Stomach smooth muscle (tissue), 2 donors: ENCODE results near the gene ZMIZ1.
"Not testable (repeated sequence)": the region's sequence is repeated elsewhere in the genome, so short reads cannot be mapped to it uniquely, and the experiment has no call there.

Source experiments
- H3K27ac ChIP-seq: one replicate; pipeline ENCODE4 v1.7.0; 2013; ENCODE audit warnings: mild to moderate bottlenecking, low read length, inconsistent platforms
- H3K27me3 ChIP-seq, 2 donors: one replicate each; pipeline ENCODE4 v1.7.0; 2013; ENCODE audit warnings: low read length in 2 of 2; ENCODE audit not compliant: insufficient read depth in 2 of 2, control insufficient read depth in 1 of 2
- H3K36me3 ChIP-seq, 2 donors: one replicate each; pipeline ENCODE4 v1.7.0; 2013; ENCODE audit warnings: low read length in 2 of 2; ENCODE audit not compliant: control insufficient read depth in 2 of 2, insufficient read depth in 2 of 2
- H3K4me1 ChIP-seq: one replicate; pipeline ENCODE4 v1.7.0; 2013; ENCODE audit warnings: low read length; ENCODE audit not compliant: control insufficient read depth, insufficient read depth
- H3K4me3 ChIP-seq, 2 donors: one replicate each; pipeline ENCODE4 v1.7.0; 2013; ENCODE audit warnings: low read length in 2 of 2
- H3K9ac ChIP-seq, 2 donors: one replicate each; pipeline ENCODE4 v1.7.0; 2013; ENCODE audit warnings: low read length in 2 of 2, mild to moderate bottlenecking in 1 of 2
- H3K9me3 ChIP-seq, 2 donors: one replicate each; pipeline ENCODE4 v1.7.0; 2013; ENCODE audit warnings: low read length in 2 of 2; ENCODE audit not compliant: control insufficient read depth in 2 of 2
- donor health status: healthy.
- donor health status: Pancreatic carcinoma.

Gene ZMIZ1

DNA sequence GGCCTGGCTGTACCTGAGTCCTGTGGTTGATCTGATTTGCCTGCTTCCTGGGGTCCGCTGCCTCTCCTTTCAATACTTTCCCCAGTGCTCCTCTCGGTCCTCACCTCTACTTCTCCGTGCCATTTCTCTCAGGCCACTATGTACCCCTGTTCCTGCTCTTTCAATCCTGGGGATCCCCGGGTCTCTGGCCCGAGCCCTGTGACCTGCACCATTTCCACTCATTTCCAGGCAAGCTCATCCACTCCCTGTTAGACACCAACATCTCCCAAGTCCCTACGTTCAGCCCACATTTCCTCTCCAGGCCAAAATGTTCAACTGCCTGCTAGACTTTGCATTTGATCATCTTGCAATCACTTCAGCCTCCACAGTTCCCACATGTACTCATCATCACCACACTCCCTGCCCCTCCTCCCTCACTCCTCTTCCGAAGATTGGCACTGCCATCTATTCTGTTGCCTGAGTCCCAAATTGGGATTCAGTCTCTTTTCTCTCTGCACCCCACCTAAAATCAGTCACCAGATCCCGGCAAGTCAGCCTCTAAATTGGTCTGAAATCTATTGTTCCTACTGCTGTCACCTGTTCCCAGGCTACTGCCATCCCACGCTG, 34.4 kb upstream of the ZMIZ1 start:
- Histone ChIP-seq H3K27ac (no peak overlapping the region), H3K4me3 (no peak overlapping the region), H3K9ac (no peak overlapping the region), H3K27me3 (no peaks in the 10 kb centered on the region), H3K9me3 (no peaks in the 10 kb centered on the region), H3K4me1 (no peaks in the 10 kb centered on the region), H3K36me3 (no peaks in the 10 kb centered on the region)

DNA sequence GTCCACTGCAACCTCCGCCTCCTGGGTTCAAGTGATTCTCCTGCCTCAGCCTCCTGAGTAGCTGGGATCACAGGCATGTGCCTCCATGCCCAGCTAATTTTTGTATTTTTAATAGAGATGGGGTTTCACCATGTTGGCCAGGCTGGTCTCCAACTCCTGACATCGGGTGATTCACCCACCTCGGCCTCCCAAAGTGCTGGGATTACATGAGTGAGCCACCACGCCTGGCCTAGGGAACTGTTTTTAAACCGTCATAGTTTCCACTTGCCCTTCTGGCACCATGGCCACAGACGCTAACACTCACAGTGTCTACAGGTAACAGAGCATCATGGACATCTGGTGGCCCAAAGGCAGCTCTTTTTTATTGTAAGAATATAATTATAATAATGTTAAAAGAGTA, 32.4 kb upstream of the ZMIZ1 start:
- H3K27me3 ChIP-seq, H3K9me3 ChIP-seq, H3K4me1 ChIP-seq, H3K9ac ChIP-seq, H3K4me3 ChIP-seq, H3K27ac ChIP-seq, H3K36me3 ChIP-seq: not testable (repeated sequence)

DNA sequence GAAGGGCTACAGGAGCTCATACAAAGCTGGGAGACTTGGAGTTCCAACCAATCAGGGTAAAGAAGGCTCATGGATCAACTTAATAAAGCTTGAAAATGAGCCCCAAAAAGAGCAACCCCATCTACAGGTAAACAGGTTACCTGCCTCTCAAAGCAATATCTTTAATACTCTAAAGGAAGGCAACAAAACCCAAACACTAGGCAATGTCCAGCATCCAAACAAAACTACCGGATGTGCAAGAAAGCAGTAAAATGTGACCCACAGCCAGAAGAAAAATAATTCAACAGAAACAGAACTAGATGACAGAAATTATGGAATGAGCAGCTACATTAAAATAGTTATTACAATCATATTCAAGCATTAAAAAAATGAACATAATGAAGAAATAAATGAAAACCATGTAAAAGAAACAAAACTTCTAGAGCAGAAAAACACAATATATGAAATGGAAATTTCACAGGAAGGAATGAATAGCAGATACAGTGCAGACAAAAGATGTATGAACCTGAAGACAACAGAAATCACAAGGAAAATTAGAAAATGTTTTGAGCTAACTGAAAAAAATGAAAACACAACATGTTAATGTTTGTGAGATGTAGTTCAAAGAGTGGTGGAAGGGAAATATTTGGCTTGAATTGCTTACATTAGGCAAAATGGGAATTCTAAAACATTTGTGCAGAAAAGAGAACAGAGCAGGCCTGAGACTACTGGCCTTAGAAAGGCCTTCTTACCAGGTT, 30.5 kb upstream of the ZMIZ1 start:
- Histone ChIP-seq H3K27me3 (no peaks in the 10 kb centered on the region), H3K4me3 (no peak overlapping the region), H3K36me3 (no peaks in the 10 kb centered on the region), H3K4me1 (no peaks in the 10 kb centered on the region), H3K9me3 (no peaks in the 10 kb centered on the region), H3K9ac (no peak overlapping the region), H3K27ac (no peak overlapping the region)

DNA sequence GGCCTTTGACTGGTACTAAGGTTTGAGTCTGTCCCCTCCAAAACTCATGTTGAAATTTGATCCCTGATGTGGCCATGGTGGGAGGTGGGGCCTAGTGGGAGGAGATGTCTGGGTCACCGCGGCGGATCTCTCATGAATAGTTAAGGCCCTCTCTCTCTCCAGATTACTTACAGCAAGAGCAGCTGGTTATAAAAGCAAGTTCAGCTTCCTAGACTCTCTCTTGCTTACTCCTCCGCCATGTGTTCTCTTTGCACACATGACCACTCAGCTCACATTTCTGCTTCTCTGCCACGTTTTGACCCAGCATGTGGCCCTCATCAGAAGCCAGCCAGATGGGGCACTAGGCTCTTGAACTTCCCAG, 29.9 kb upstream of the ZMIZ1 start:
- no peak overlapping the region for H3K9ac ChIP-seq
- no peaks in the 10 kb centered on the region for H3K36me3 ChIP-seq
- no peak overlapping the region for H3K4me3 ChIP-seq
- H3K9me3 ChIP-seq = no peaks in the 10 kb centered on the region
- no peaks in the 10 kb centered on the region for H3K4me1 ChIP-seq
- H3K27me3 ChIP-seq = no peaks in the 10 kb centered on the region
- H3K27ac ChIP-seq = no peak overlapping the region

DNA sequence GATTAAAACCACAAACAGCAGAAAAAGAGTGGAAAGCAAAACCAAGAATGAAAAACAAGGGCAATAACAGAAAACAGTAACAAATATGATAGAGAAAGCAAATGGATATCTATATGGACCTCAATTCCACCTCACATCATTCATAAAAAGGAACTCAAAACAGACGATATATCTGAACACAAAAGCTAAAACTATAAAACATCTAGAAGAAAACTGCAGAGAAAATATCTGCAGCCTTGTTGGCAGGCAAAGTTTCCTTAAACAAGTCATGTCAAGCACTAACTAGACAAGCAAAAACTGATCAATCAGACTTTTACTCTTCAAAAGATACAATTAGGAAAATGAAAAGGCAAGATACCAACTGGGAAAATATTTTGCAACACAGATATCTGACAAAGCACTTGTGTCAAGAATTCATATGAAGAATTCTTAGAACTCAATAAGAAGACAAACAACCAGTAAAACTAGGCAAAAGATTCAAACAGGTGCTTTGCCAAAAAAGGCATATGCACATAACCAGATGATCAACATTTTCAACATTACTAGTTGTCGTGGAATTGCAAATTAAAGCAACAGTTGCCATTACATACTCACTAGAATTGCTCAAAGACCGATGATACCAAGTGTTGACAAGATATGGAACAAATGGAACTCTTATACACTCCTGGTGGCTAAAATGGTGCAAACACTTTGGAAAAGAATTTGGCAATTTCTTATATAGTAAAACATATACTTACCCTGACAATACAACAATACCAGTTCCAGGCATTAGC, 25.9 kb upstream of the ZMIZ1 start:
- no peaks in the 10 kb centered on the region for H3K36me3 ChIP-seq

DNA sequence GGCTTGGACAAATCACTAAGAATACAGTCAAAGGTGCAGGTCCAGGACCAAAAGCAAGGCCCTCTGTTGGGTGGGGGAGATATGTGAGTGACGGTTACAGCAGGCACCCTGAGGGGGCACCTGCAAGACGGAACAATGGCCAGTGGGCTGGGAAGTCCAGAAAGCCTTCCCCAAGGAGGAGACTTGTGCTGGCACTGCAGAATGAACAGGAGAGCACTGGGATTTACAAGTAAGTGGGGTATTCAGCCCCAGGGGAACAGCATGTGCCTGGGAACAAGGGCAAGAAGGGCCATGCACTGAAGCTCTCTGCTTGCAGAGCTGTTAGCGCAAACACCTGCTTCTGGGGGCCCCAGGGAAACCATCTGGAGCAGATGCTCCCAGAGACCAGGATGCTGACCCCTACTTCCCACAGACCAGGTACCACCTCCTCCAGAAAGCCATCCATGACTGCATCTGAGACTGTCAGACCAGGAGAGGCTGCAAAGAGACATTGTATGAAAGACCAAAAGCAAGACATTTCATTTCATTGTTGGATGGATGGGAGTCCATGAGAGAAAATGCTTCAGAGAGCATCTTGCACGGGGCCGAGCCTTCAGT, 24.6 kb upstream of the ZMIZ1 start:
- H3K4me1 ChIP-seq = peaks cover 5% of the 10 kb centered on the region
- no peaks in the 10 kb centered on the region for H3K36me3 ChIP-seq
- no peak overlapping the region for H3K27ac ChIP-seq
- no peak overlapping the region for H3K4me3 ChIP-seq
- no peak overlapping the region for H3K9ac ChIP-seq
- H3K27me3 ChIP-seq = no peaks in the 10 kb centered on the region
- no peaks in the 10 kb centered on the region for H3K9me3 ChIP-seq

More for the DNA sequence above, 25.9 kb upstream of the ZMIZ1 start:
- Histone ChIP-seq H3K4me1 (no peaks in the 10 kb centered on the region), H3K4me3 (no peak overlapping the region), H3K9me3 (no peaks in the 10 kb centered on the region), H3K27me3 (no peaks in the 10 kb centered on the region), H3K9ac (no peak overlapping the region), H3K27ac (no peak overlapping the region)

DNA sequence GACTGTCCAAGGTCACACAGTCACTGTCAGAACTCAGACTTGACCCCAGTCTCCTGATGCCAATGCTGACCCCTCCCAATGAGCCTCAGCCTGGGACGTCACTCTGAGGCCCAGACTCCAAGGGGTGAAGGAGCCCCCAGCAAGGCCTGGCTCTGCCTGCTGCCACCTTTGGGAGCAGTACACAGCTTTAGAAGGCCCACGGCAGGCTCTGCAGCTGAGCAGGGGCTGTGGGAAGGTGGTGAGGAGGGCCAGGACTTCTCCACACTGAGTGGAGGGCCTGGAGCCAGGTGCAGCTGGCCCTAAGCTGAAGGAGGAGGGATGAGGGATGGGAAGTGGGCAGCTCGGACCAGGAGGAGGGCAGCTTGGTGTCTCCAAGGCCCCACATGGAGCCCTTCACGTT, 23.9 kb upstream of the ZMIZ1 start:
- Histone ChIP-seq H3K9ac (no peak overlapping the region), H3K27me3 (no peaks in the 10 kb centered on the region), H3K9me3 (no peaks in the 10 kb centered on the region), H3K27ac (no peak overlapping the region), H3K36me3 (no peaks in the 10 kb centered on the region), H3K4me3 (no peak overlapping the region), H3K4me1 (peaks cover 5% of the 10 kb centered on the region)

DNA sequence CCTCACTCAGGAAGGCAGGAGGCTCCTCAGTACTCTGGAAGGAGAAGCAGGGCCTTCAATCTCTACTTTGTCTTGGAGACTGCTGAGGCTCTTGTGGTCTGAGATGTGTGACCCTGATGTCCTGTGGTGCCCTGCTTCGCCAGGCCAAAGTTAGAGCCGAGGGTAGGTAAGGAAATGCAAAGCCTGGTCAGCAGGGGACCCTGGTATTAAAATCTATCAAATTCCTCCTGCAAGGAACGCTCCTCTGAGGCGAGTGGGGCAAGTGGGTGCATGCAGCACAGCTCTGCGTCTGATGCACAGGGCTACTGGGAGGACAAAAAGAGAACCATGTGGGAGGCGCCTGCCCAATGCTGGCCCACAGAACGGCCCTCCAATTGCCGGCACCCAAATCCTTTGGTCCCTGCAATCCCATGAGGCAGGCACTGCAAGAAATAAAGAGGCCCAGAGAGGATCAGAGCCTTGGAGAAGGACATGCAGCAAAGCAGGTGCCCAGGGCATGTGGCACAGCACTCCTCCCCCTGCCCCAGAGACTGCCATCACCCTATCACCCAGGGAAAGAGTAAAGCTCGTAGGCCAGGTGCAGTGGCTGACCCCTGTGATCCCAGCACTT, 23.1 kb upstream of the ZMIZ1 start:
- H3K27ac ChIP-seq = no peak overlapping the region
- H3K9me3 ChIP-seq = no peaks in the 10 kb centered on the region
- peaks cover 5% of the 10 kb centered on the region for H3K4me1 ChIP-seq
- no peak overlapping the region for H3K4me3 ChIP-seq
- no peaks in the 10 kb centered on the region for H3K27me3 ChIP-seq
- H3K9ac ChIP-seq = no peak overlapping the region
- no peaks in the 10 kb centered on the region for H3K36me3 ChIP-seq

DNA sequence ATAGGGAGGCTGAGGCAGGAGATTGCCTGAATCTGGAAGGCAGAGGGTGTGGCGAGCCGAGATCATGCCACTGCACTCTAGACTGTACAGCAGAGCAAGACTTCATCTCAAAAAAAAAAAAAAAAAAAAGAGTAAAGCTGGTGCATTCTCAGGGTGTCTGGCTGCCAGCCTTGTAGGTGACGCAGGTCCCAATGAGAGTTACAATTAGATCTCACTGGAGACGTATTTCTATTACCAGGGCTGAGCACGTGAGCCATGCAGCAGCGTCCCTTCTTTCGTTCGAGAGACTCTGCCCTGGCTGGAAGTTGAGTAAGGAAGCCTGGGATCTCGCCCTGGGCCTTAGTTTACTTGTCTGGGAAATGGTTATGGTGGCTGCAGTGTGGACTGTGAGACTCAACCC, 22.4 kb upstream of the ZMIZ1 start:
- no peaks in the 10 kb centered on the region for H3K36me3 ChIP-seq
- peaks cover 5% of the 10 kb centered on the region for H3K4me1 ChIP-seq
- H3K27me3 ChIP-seq = no peaks in the 10 kb centered on the region
- H3K4me3 ChIP-seq = no peak overlapping the region
- H3K9ac ChIP-seq = no peak overlapping the region
- H3K27ac ChIP-seq = no peak overlapping the region
- no peaks in the 10 kb centered on the region for H3K9me3 ChIP-seq

DNA sequence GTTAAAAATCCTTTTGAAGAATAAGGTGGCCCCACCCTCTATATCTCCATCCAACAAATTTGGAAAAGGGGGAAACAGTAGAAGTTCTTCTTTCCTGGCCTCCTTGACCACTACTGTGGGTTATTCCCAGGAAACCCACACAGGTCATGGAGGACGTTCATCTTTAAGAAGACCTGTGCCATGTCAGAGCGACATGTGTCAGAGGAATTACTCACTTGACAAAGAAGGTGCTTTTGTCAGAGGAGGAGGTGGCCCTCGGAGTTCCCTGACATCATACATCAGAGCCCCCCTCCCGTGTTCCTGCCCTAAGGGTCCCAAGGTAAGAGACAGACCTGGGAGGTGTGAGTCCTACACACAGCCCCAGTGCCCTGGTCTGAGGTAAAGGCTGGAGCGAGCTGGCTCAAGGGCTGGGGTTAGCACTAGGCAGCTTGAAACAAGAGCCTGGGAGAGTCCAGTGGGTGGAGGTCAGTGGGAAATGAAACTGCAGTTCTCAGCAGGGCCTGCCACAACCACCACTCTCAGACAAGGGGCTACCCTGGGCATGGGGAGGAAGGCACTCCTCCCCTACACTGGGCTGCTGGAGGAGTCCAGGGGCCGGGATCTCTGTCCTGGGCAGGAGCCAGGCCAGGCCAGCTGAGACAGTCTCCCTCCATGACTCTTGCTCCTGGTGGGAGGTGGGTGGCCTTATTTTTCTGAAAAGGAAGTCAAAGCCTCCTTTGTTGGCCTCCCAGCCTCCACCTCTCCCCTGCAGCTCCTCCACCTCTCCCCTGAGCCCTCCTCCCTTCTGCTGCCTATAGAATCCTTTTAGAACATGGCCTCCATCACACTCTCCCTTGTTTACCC, 21.8 kb upstream of the ZMIZ1 start:
- Histone ChIP-seq H3K9ac (no peak overlapping the region), H3K27ac (no peak overlapping the region), H3K4me3 (no peak overlapping the region), H3K27me3 (no peaks in the 10 kb centered on the region), H3K9me3 (no peaks in the 10 kb centered on the region), H3K4me1 (peaks cover 5% of the 10 kb centered on the region), H3K36me3 (no peaks in the 10 kb centered on the region)
